HG02610 (cell line): ENCODE data around the gene ENTPD6.

Source experiments
- ATAC-seq: cut with Tn5 transposase; IDR thresholded peaks from one replicate; pipeline ENCODE4 v1.9.1; 2021; ENCODE audit warnings: mild to moderate bottlenecking, moderate library complexity; ENCODE audit not compliant: unreplicated experiment

Gene ENTPD6

DNA sequence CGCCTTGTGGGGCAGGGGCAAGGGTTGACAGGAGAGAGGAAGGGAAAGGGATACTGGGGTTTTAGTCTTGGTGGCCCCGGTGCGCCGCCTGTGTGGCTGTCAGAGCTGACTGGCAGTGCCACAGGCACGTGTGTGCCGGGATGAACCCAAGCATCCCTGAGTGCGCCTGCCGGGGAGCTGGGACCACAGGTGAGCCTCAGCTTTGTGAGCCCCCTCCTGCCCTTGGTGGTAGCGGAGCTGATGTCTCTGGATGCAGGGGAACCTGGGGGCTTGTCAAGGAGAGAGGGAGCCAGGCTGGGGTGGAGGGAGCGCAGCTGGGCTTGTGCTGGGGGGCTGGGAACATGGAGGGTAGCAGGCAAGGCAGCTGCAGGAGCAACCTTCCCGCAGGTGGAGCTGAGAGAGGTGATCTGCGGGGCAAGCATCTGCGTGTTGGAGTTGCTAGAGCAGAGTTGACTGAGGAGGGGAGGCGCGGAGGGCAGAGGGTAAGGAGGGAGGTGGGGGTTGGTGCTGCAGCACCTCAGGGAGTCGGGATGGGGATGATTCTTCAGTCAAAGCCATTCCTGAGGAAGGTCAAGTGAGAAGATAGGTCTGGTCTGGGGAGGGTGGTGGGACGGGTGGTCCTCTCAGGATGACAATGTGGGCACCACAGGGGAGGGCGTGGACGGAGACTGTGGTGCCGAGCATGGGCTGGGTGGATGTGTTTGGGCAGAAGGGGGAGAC is 80.5 kb downstream of the ENTPD6 start:
- no peak for ATAC-seq
